Ishikawa (cell line): ENCODE measurements around the gene TMUB1.

ENCODE experiments used
- CEBPB ChIP-seq: IDR thresholded peaks from 2 replicates; pipeline ENCODE4 v1.6.1; 2012
- YY1 ChIP-seq: IDR thresholded peaks from 2 replicates; pipeline ENCODE4 v1.6.1; 2012; ENCODE audit warnings: low read depth
- TF ChIP-seq, protein P1 (sequence below): IDR thresholded peaks from 2 replicates; pipeline ENCODE4 v1.6.1; 2012

- TF ChIP-seq, protein P1, sequence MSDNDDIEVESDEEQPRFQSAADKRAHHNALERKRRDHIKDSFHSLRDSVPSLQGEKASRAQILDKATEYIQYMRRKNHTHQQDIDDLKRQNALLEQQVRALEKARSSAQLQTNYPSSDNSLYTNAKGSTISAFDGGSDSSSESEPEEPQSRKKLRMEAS, result no peak
- TF ChIP-seq YY1 (no peak), CEBPB (no peak)
These were observed 36.4 kb downstream of the TMUB1 start for GRCh38 chr7:151046603-151047573.
